Activated CD4-positive, alpha-beta T cell treated with anti-CD3 and anti-CD28 coated beads for 24 hours (primary cell): ENCODE measurements around the gene TCERG1L.
"Not testable (repeated sequence)": the region's sequence is repeated elsewhere in the genome, so short reads cannot be mapped to it uniquely, and the experiment has no call there.

Source experiments
- DNase-seq, 2 donors: peaks; one replicate each; pipeline ENCODE4 v3.0.0-alpha.2; 2020; ENCODE audit warnings: low read depth in 2 of 2

The TCERG1L gene

DNA sequence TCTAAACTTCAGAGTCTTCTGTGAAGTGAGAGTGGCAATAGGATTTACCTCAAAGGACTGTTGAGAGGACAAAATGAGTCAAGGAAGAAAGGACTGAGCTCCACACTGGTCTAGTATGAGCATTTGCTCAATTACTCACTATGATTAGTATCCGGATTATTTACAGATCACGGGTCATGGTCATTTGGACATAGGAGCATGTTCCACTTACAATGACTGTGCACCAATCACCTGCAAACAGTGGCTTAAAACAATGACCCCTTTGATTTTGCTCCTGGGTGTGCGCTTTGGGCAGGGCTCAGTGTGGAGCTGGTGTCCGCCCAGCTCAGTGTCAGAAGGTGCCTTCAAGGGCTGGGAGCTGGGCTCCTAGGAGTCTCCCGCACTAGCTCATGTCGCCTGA lies 225.4 kb downstream of the TCERG1L start:
- no peak for DNase-seq

GRCh38 chr10:131085091-131085860 lies 226.2 kb downstream of the TCERG1L start:
- no peak for DNase-seq

DNA sequence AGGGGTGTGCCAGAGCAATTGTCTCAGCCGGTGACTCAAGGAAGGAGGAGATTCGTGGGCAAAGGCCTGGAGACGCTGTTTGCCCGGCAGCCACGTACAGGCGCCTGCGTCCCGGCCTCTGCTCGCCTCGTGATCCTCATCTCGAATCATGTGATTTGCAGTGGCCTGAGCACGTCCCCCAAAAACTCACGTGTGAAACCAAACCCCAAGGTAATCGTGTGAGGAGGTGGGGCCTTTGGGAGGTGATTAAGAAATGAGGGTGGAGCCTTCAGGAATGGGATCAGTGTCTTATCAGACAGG lies 226.8 kb downstream of the TCERG1L start:
- DNase-seq = no peak

- DNase-seq = no peak
Measured at GRCh38 chr10:131083915-131084790, 227.4 kb downstream of the TCERG1L start.

GRCh38 chr10:131082991-131083481 lies 228.5 kb downstream of the TCERG1L start:
- no peak for DNase-seq

- DNase-seq = no peak
Measured at GRCh38 chr10:131082201-131082850, 229.2 kb downstream of the TCERG1L start.

DNA sequence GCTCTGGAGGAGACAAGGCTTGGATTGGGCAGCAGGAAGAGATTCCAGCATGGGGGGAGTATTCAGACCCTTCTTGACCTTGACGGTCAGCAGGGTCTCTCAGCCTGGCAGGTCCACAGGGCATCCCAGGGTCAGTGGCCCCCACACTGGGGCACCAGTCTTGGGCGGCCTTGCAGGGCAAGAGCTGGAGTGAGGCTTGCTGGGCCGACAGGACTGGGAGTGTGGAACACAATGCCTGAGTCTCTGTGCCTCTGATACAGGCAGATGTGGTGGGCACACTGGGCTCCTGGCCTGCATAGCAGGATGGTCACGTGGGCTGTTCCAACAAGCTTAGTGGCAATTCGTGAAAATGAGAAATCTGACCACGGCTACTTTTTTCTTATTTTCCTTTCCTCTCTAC lies 229.7 kb downstream of the TCERG1L start:
- no peak for DNase-seq

GRCh38 chr10:131081376-131081775 lies 230.1 kb downstream of the TCERG1L start:
- no peak for DNase-seq

GRCh38 chr10:131080571-131080970 lies 230.9 kb downstream of the TCERG1L start:
- no peak for DNase-seq

- DNase-seq = no peak
Measured at GRCh38 chr10:131079314-131079713, 232.2 kb downstream of the TCERG1L start.

DNA sequence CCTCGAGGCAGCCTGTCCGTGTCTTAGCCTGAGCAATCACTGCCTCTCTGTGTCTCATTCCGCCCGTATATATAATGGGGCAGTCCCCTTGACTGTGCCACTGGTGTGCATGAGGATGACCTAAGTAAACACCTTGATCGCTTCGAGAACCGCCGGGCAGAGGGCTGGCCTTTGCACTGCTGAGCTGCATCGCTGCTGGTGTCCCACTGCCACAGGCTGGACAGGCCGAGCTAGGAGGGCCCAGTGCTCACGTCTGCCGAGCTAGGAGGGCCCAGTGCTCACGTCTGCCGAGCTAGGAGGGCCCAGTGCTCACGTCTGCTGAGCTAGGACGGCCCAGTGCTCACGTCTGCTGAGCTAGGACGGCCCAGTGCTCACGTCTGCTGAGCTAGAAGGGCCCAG lies 232.6 kb downstream of the TCERG1L start:
- not testable (repeated sequence) for DNase-seq

DNA sequence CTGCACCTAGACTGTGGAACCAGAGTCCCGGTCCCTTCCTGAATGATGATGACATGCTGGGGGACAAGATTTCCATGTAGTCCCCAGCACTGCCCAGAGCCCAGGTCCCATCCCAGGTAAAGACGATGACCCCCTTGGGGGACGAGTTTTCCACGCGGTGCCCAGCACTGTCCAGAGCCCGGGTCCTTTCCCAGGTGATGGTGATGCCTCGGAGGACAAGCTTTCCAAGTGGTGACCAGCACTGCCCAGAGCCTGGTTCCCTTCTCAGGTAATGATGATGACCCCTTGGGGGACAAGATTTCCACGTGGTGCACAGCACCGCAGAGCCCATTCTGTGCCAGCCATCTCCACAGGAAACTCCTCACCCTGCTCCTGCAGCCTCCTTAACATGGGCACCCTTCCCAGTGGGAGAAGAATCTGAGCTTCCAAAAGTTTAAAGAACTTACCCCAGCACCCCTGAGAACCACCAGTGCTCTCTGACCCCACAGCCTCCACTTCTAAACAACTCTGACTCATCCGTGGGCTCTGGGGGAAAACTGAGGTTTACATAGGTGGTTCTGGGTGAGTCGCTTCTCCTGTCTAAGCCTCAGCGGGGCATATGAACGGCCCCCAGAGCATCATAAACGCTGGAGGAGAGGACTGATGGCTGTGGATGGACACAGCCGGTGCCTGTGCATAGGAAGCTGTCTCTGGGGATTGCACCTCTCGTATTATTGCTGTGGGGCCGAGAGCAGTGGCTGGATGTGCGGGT lies 233.2 kb downstream of the TCERG1L start:
- no peak for DNase-seq

- DNase-seq = no peak
Measured at GRCh38 chr10:131077724-131078123, 233.8 kb downstream of the TCERG1L start.

- no peak for DNase-seq
Measured at GRCh38 chr10:131077031-131077430, 234.5 kb downstream of the TCERG1L start.

- DNase-seq = no peak
Measured at GRCh38 chr10:131076356-131076755, 235.2 kb downstream of the TCERG1L start.

GRCh38 chr10:131075218-131075770 lies 236.2 kb downstream of the TCERG1L start:
- no peak for DNase-seq

DNA sequence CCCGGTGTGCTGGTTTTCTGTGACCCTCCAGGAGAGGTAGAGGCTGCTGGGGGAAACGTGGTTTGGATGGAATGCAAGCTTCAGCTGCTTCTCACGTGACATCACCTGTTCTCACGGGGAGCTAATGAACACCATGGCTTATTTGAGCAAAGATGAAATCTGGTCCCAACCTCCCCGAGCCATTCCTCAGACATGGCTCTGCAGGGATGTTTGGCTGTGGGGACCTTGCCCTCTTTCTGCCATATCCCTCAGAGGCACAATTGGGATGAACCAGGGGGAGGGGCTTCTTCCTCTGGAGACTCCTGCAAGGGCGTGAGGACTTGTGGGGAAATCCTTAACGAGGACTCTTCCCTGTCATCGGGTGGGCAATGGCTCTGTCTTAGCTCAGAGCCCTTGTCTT lies 236.8 kb downstream of the TCERG1L start:
- no peak for DNase-seq

DNA sequence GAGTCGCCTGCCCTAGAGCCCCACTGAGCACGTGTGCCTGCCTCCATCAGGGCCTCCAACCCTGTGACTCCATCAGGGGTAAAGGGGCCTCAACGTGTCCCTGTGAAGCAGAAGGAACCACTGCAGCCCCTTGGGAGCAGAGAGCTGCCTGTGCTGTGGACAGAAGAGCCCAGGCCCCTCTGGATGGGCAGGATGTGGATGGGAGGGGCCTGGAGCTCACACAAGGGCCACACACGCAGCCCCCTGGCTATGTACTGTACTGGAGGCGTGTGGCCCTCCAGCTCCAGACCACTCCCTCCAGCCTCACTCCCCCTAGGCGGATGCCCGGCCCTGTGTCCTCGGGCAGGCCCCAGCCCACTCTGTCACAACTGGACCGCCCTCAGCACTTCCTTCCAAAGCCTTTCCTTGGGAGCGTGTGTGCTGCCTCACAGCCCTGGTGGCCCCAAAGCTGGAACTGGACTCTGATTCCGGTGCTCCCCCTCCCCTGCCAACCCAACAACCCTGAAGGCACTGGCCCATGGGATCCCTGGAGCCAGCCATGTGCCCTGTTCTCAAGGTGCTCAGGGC lies 238.0 kb downstream of the TCERG1L start:
- DNase-seq = no peak

DNA sequence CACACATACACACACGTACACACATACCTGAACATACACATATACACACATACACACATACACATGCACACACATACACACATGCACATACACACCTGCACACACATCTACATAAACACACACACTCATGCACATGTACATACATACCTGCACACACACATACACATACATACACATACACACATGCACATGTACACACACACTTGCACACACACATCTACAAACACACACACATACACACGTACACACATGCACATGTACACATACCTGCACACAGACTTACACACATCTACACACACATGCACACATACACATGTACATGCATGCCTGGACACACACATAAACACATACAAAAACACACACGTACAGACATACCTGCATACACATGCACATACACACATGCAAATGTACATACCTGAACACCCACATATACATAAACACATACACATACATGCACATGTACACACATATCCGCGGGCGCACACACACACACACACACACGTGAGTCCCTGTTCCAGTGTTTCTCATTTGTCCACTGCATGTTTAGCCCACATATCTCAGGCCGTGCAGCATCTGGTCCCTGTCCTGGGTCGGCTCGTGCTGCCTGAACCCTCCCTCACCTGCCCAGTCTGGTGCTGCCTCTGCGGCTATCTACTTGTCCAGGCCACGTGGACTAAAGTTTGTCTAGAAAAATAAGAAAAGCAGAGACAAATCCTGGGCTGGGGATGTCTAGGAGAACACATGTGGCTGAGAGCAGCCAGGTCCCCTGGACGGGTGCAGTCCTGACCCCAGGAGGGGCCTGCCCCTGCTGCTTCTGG lies 238.7 kb downstream of the TCERG1L start:
- DNase-seq = no peak

- no peak for DNase-seq
Measured at GRCh38 chr10:131071721-131072120, 239.8 kb downstream of the TCERG1L start.
